CD4-positive, alpha-beta T cell treated with Interleukin-4 for 4 hours (primary cell): ENCODE measurements around the gene CNOT1.

Experiments used
- DNase-seq: peaks from one replicate; pipeline ENCODE4 v3.0.0-alpha.2; 2020

CNOT1 gene

DNA sequence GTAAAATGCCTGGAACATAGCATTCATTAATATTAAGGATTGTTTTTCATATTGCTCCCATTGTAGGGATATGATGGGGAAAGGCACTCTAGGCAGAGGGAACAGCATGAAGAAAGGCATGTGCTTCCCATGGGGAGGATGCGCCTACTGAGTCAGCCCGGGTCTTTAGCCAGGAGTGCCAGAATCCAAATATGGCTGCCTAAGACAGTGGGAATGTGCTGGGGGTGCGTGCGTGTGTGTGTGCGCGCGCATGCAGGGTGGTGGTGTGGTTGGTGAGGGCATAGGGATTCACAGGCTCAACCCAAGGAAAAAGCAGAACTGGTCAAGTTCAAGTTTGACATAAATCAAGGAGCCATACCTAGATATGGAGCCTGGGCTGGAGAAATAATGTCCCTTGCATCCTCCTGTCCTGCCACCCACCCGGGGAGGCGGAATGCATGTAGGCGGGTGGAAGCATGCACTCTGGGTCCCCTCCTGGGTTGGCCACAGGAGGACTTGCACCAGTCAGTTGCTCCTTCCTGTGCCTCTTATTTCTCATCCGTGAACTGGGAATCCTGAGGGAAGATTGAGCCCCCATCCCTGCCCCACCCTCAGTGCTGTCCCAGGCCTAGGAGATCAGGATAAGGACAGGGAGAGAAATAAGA, 148.3 kb downstream of the CNOT1 start:
- no peak for DNase-seq

DNA sequence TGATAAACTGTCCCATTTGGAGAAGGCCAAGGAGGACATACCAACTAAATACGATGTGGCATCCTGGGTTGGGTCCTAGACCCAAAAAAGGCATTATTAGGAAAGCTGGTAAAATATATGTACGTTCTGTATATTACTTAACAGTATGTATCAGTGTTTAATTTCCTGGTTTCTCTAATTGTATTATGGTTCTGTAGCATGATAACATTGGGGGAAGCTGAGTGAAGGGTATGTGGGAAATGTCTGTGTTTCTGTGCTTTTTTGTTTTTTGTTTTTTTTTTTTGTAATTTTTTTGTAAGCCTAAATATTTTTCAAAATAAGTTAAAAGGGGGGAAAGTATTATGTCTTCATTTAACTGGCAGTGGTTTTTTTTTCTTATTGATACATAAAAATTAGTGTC, 151.2 kb downstream of the CNOT1 start:
- no peak for DNase-seq

GRCh38 chr16:58476791-58477190, 152.8 kb downstream of the CNOT1 start:
- DNase-seq = no peak

GRCh38 chr16:58475091-58475619, 154.5 kb downstream of the CNOT1 start:
- no peak for DNase-seq

DNA sequence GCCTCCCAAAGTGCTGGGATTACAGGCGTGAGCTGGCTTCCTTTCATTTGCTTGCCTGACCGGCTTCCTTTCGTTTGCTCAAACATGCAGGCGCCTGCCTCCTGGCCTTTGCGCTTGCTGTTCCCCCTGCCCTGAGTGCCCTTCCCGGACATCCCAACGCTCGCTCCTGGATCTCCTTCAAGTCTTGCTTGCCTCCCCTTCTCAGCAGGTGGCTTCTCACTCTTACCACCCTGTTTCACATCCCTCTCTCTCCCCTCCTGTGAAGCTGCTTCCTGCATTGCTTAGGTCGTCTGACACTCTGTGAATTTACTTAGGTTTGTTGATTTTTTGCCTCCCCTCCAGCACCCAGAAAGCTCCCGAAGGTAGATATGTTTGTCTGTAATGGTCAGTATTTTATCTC, 155.3 kb downstream of the CNOT1 start:
- DNase-seq = no peak

GRCh38 chr16:58472827-58473226, 156.8 kb downstream of the CNOT1 start:
- DNase-seq = no peak

DNA sequence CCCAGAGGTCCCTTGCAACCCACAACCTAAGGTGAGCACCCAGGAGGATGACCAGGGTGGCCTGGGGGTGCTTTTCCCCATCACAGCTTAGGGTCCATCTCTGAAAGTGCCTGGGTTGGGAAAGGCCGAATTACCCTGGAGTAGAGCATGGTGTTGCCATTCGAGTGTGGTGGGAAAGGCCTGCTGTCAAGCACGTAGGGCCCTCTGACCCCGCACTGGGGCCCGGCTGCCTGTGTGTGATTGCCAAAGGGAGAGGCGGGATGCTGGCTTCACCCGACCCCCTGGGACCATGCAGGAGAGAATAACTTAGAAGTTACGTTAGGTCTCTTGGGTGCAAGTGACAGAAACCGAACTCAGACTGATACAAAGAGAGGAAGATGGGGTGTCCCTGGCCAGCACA, 157.4 kb downstream of the CNOT1 start:
- DNase-seq = no peak

GRCh38 chr16:58471209-58471975, 158.2 kb downstream of the CNOT1 start:
- no peak for DNase-seq
